AG20443 (cell line): ENCODE data around the gene CASP8AP2.
A peak's percentile ranks its signal among the peaks of the same experiment; 100 is the strongest.
"Not testable (repeated sequence)": the region's sequence is repeated elsewhere in the genome, so short reads cannot be mapped to it uniquely, and the experiment has no call there.

Source experiments
- DNase-seq: peaks from one replicate; pipeline ENCODE4 v3.0.0; 2012; ENCODE audit warnings: low spot score, mixed read lengths

The CASP8AP2 gene

GRCh38 chr6:89829472-89830169 is at the start of gene CASP8AP2:
CASP8AP2 (plus strand) TSS chr6:89829880.
- DNase-seq = peak; percentile 96

- no peak for DNase-seq
Observed at GRCh38 chr6:89781070-89782034, 48.3 kb upstream of the CASP8AP2 start.

GRCh38 chr6:89782222-89782621 is 47.5 kb upstream of the CASP8AP2 start:
- no peak for DNase-seq

GRCh38 chr6:89783293-89783692 is 46.4 kb upstream of the CASP8AP2 start:
- DNase-seq = not testable (repeated sequence)

- DNase-seq = no peak
Observed at GRCh38 chr6:89784838-89785237, 44.8 kb upstream of the CASP8AP2 start.

- DNase-seq = no peak
Observed at GRCh38 chr6:89786970-89787369, 42.7 kb upstream of the CASP8AP2 start.

- DNase-seq = no peak
Observed at GRCh38 chr6:89787660-89788328, 41.9 kb upstream of the CASP8AP2 start.

- no peak for DNase-seq
Observed at GRCh38 chr6:89789980-89790379, 39.7 kb upstream of the CASP8AP2 start.

- DNase-seq = no peak
Observed at GRCh38 chr6:89790403-89790802, 39.3 kb upstream of the CASP8AP2 start.

GRCh38 chr6:89792881-89793280 is 36.8 kb upstream of the CASP8AP2 start:
- peak; percentile 40 for DNase-seq

- DNase-seq = no peak
Observed at GRCh38 chr6:89793586-89793985, 36.1 kb upstream of the CASP8AP2 start.

- no peak for DNase-seq
Observed at GRCh38 chr6:89794324-89794723, 35.4 kb upstream of the CASP8AP2 start.

- DNase-seq = peak; percentile 15
Observed at GRCh38 chr6:89797317-89797716, 32.4 kb upstream of the CASP8AP2 start.

GRCh38 chr6:89799096-89799495 is 30.6 kb upstream of the CASP8AP2 start:
- DNase-seq = no peak

- DNase-seq = no peak
Observed at GRCh38 chr6:89799756-89800155, 29.9 kb upstream of the CASP8AP2 start.

- DNase-seq = no peak
Observed at GRCh38 chr6:89803271-89803670, 26.4 kb upstream of the CASP8AP2 start.

- no peak for DNase-seq
Observed at GRCh38 chr6:89805814-89806371, 23.8 kb upstream of the CASP8AP2 start.

- DNase-seq = no peak
Observed at GRCh38 chr6:89807581-89807980, 22.1 kb upstream of the CASP8AP2 start.

- DNase-seq = not testable (repeated sequence)
Observed at GRCh38 chr6:89813422-89813821, 16.3 kb upstream of the CASP8AP2 start.

- no peak for DNase-seq
Observed at GRCh38 chr6:89817481-89817880, 12.2 kb upstream of the CASP8AP2 start.

- DNase-seq = peak; percentile 11
Observed at GRCh38 chr6:89818977-89819335, 10.7 kb upstream of the CASP8AP2 start.
